ENCODE data around the gene TMEM131L.

DNA sequence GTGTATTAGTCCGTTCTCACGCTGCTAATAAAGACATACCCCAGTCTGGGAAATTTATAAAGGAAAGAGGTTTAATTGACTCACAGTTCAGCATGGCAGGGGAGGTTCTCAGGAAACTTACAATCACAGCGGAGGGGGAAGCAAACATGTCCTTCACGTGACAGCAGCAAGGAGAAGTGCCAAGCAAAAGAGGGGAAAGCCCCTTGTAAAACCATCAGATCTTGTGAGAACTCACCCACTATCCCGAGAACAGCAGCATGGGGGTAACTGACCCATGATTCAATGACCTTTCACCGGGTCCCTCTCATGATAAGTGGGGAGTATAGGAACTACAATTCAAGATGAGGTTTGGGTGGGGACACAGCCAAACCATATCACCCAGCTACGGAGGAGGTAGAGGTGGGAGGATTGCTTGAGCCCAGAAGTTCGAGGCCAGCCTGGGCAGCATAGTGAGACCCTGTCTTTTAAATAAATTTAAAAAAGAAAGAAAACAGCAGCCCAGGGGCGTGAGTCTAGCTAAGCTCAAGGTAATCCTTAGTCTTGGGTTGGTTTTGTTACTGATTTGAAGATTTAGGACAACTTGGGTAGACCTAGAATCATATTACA lies 46.4 kb upstream of the TMEM131L start:
- TF ChIP-seq POLR2A (IDR thresholded peaks at IDR 0.05; ENCODE audit: low read length): no peak
- TF ChIP-seq, protein P1, sequence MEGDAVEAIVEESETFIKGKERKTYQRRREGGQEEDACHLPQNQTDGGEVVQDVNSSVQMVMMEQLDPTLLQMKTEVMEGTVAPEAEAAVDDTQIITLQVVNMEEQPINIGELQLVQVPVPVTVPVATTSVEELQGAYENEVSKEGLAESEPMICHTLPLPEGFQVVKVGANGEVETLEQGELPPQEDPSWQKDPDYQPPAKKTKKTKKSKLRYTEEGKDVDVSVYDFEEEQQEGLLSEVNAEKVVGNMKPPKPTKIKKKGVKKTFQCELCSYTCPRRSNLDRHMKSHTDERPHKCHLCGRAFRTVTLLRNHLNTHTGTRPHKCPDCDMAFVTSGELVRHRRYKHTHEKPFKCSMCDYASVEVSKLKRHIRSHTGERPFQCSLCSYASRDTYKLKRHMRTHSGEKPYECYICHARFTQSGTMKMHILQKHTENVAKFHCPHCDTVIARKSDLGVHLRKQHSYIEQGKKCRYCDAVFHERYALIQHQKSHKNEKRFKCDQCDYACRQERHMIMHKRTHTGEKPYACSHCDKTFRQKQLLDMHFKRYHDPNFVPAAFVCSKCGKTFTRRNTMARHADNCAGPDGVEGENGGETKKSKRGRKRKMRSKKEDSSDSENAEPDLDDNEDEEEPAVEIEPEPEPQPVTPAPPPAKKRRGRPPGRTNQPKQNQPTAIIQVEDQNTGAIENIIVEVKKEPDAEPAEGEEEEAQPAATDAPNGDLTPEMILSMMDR (IDR thresholded peaks at IDR 0.05): no peak
- no peak for TF ChIP-seq SMC3 (IDR thresholded peaks at IDR 0.05)
- no peak for TF ChIP-seq JUN (IDR thresholded peaks at IDR 0.05)
- TF ChIP-seq, protein P2, sequence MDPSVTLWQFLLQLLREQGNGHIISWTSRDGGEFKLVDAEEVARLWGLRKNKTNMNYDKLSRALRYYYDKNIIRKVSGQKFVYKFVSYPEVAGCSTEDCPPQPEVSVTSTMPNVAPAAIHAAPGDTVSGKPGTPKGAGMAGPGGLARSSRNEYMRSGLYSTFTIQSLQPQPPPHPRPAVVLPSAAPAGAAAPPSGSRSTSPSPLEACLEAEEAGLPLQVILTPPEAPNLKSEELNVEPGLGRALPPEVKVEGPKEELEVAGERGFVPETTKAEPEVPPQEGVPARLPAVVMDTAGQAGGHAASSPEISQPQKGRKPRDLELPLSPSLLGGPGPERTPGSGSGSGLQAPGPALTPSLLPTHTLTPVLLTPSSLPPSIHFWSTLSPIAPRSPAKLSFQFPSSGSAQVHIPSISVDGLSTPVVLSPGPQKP (IDR thresholded peaks at IDR 0.05; ENCODE audit: low read depth, low read length): no peak
- no peak for TF ChIP-seq MAZ (IDR thresholded peaks at IDR 0.05; ENCODE audit: borderline replicate concordance, low read depth, low read length)
- TF ChIP-seq RAD21 (conservative IDR thresholded peaks at IDR 0.05 in 1 of 2, IDR thresholded peaks at IDR 0.05 in 1 of 2): no peak
- no peak for TF ChIP-seq ZNF302 (CRISPR knock-in tag; IDR thresholded peaks at IDR 0.05)
- TF ChIP-seq FOSL2 (IDR thresholded peaks at IDR 0.05): no peak
- no peak for TF ChIP-seq FOSL2 (CRISPR knock-in tag; IDR thresholded peaks at IDR 0.05)
- TF ChIP-seq, protein P3, sequence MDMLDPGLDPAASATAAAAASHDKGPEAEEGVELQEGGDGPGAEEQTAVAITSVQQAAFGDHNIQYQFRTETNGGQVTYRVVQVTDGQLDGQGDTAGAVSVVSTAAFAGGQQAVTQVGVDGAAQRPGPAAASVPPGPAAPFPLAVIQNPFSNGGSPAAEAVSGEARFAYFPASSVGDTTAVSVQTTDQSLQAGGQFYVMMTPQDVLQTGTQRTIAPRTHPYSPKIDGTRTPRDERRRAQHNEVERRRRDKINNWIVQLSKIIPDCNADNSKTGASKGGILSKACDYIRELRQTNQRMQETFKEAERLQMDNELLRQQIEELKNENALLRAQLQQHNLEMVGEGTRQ (IDR thresholded peaks at IDR 0.05): no peak

Data from A549 (cell line).